Upper lobe of right lung (tissue), 1 donor: Measurements from ENCODE around the gene PC. TPM values are rescaled to one million over a fixed set of nuclear protein-coding genes. Genes with fewer than 3 reads are reported as not detected.
A peak's percentile ranks its signal among the peaks of the same experiment; 100 is the strongest.
"Not testable (repeated sequence)": the region's sequence is repeated elsewhere in the genome, so short reads cannot be mapped to it uniquely, and the experiment has no call there.

Experiments
- ATAC-seq: fragments of 200-7000 bp; cut with Tn5 transposase; one replicate; pipeline ENCODE4 v1.9.1; 2020; ENCODE audit warnings: mild to moderate bottlenecking, moderate library complexity
- DNase-seq: peaks from one replicate; pipeline ENCODE4 v3.0.0-alpha.2; 2020
- H3K27ac ChIP-seq: fragments of 200-600 bp; one replicate; pipeline ENCODE4 v1.8.0; 2022
- H3K27me3 ChIP-seq: fragments of 200-600 bp; one replicate; pipeline ENCODE4 v1.8.0; 2022; ENCODE audit warnings: mild to moderate bottlenecking
- H3K36me3 ChIP-seq: fragments of 200-600 bp; one replicate; pipeline ENCODE4 v1.8.0; 2022
- H3K4me1 ChIP-seq: fragments of 200-600 bp; one replicate; pipeline ENCODE4 v1.8.0; 2022
- H3K4me3 ChIP-seq: fragments of 200-600 bp; one replicate; pipeline ENCODE4 v1.8.0; 2022; ENCODE audit warnings: mild to moderate bottlenecking
- H3K9me3 ChIP-seq: fragments of 200-600 bp; one replicate; pipeline ENCODE4 v1.8.0; 2022
- CTCF ChIP-seq: fragments of 200-600 bp; IDR thresholded peaks from one replicate; pipeline ENCODE4 v1.8.0; 2022; ENCODE audit warnings: antibody characterized with exemption
- intact Hi-C: fragments of 100-400 bp; cut with DNase I; formaldehyde crosslinking; loops from one replicate; pipeline ENCODE4 v1.11.0; 2022
- long read RNA-seq: library from polyadenylated mRNA; unstranded; transcript quantifications from one replicate; pipeline ENCODE4 v2.0.0, GENCODE V29; 2021
- total RNA-seq: library from RNA; stranded (reverse); fragmentation: NEBNext Ultra II Directional; extraction: Animal tissue kit (Norgen Biotek cat#: 25700); gene quantifications from one replicate; pipeline ENCODE4 v1.2.1, GENCODE V29; 2021
- donor health status: DM: no; HTN: yes; CAD: no; lungs with severe emphysema.

The PC gene
- 12.7 TPM for total RNA-seq
- long read RNA-seq, full-length matches to known transcripts = 23 of 31 reads
- long read RNA-seq, partial matches to known transcripts = 4 of 31 reads
- long read RNA-seq, other reads (novel, unspliced or antisense) = 4 of 31 reads

GRCh38 chr11:66958232-66958955, at the start of gene PC:
Gene PC, minus strand, starts transcription at chr11:66958383. Its CDS starts 86,224 bp downstream, at chr11:66872159.
- H3K4me3 ChIP-seq = peak within 1 kb of the TSS; percentile 69
- H3K36me3 ChIP-seq = no peaks in the 10 kb centered on the region
- peaks cover 9% of the 10 kb centered on the region for H3K4me1 ChIP-seq
- peak; percentile 98 for ATAC-seq
- peak; percentile 100 for DNase-seq
- H3K27me3 ChIP-seq = no peaks in the 10 kb centered on the region
- H3K27ac ChIP-seq = peak within 1 kb of the TSS; percentile 82
- no peak for TF ChIP-seq CTCF
- H3K9me3 ChIP-seq = no peaks in the 10 kb centered on the region
- intact Hi-C loops = no loop called here

- peak; percentile 36 for ATAC-seq
- Histone ChIP-seq H3K27ac (no peak overlapping the region), H3K27me3 (no peaks in the 10 kb centered on the region), H3K9me3 (no peaks in the 10 kb centered on the region), H3K4me1 (no peaks in the 10 kb centered on the region), H3K4me3 (no peak overlapping the region), H3K36me3 (no peaks in the 10 kb centered on the region)
- intact Hi-C loops = no loop called here
- TF ChIP-seq CTCF = no peak
- DNase-seq = no peak
These were observed 48.9 kb upstream of the PC start for GRCh38 chr11:67007126-67007525.

GRCh38 chr11:67006029-67006884, 48.1 kb upstream of the PC start:
- Histone ChIP-seq H3K4me3 (no peak overlapping the region), H3K36me3 (no peaks in the 10 kb centered on the region), H3K27ac (no peak overlapping the region), H3K9me3 (no peaks in the 10 kb centered on the region), H3K4me1 (no peaks in the 10 kb centered on the region), H3K27me3 (no peaks in the 10 kb centered on the region)
- TF ChIP-seq CTCF = no peak
- intact Hi-C loops = no loop called here
- DNase-seq (no peak), ATAC-seq (peak; percentile 32)

GRCh38 chr11:67005200-67005599, 47.0 kb upstream of the PC start:
- DNase-seq, intact Hi-C loops, H3K9me3 ChIP-seq, H3K27me3 ChIP-seq, H3K4me1 ChIP-seq, H3K36me3 ChIP-seq, ATAC-seq, H3K4me3 ChIP-seq, H3K27ac ChIP-seq: not testable (repeated sequence)

- DNase-seq = no peak
- no peaks in the 10 kb centered on the region for H3K27me3 ChIP-seq
- no peak overlapping the region for H3K4me3 ChIP-seq
- TF ChIP-seq CTCF = no peak
- H3K9me3 ChIP-seq = no peaks in the 10 kb centered on the region
- no peaks in the 10 kb centered on the region for H3K4me1 ChIP-seq
- intact Hi-C loops = no loop called here
- H3K36me3 ChIP-seq = no peaks in the 10 kb centered on the region
- no peak overlapping the region for H3K27ac ChIP-seq
- no peak for ATAC-seq
These were observed 44.8 kb upstream of the PC start for GRCh38 chr11:67002921-67003411.
